ENCODE measurements around the gene EXO1.

GRCh38 chr1:241837416-241837815 is 10.6 kb upstream of the EXO1 start:
- TF ChIP-seq, protein P1, sequence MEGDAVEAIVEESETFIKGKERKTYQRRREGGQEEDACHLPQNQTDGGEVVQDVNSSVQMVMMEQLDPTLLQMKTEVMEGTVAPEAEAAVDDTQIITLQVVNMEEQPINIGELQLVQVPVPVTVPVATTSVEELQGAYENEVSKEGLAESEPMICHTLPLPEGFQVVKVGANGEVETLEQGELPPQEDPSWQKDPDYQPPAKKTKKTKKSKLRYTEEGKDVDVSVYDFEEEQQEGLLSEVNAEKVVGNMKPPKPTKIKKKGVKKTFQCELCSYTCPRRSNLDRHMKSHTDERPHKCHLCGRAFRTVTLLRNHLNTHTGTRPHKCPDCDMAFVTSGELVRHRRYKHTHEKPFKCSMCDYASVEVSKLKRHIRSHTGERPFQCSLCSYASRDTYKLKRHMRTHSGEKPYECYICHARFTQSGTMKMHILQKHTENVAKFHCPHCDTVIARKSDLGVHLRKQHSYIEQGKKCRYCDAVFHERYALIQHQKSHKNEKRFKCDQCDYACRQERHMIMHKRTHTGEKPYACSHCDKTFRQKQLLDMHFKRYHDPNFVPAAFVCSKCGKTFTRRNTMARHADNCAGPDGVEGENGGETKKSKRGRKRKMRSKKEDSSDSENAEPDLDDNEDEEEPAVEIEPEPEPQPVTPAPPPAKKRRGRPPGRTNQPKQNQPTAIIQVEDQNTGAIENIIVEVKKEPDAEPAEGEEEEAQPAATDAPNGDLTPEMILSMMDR (IDR thresholded peaks at IDR 0.05; ENCODE audit: insufficient read depth, low read length), result no peak
- TF ChIP-seq POLR2AphosphoS5 (IDR thresholded peaks at IDR 0.05; ENCODE audit: low read depth), result no peak

Data from HL-60 (cell line).